ENCODE measurements around the gene S1PR2. TPM values are rescaled to one million over a fixed set of nuclear protein-coding genes. Genes with fewer than 3 reads are reported as not detected.

Gene S1PR2
- polyA plus RNA-seq, 1 experiment: 12.5 TPM

- ChIA-PET CTCF (interaction anchor here (0.7 kb wide), 1 partner anchor 82 kb away, joined by 3 read pairs; no protein-coding TSS in a partner anchor), POLR2A (no interaction called here)
- no peak for DNase-seq (ENCODE audit: low read depth)
- Histone ChIP-seq H3K36me3 (ENCODE audit: control insufficient read depth, insufficient read depth, low read length) (peaks cover 23% of the 10 kb centered on the region), H3K27me3 (ENCODE audit: control insufficient read depth, insufficient read depth, low read length) (no peaks in the 10 kb centered on the region), H3K4me3 (ENCODE audit: low read depth, low read length) (no peak overlapping the region)
- TF ChIP-seq, protein P1, sequence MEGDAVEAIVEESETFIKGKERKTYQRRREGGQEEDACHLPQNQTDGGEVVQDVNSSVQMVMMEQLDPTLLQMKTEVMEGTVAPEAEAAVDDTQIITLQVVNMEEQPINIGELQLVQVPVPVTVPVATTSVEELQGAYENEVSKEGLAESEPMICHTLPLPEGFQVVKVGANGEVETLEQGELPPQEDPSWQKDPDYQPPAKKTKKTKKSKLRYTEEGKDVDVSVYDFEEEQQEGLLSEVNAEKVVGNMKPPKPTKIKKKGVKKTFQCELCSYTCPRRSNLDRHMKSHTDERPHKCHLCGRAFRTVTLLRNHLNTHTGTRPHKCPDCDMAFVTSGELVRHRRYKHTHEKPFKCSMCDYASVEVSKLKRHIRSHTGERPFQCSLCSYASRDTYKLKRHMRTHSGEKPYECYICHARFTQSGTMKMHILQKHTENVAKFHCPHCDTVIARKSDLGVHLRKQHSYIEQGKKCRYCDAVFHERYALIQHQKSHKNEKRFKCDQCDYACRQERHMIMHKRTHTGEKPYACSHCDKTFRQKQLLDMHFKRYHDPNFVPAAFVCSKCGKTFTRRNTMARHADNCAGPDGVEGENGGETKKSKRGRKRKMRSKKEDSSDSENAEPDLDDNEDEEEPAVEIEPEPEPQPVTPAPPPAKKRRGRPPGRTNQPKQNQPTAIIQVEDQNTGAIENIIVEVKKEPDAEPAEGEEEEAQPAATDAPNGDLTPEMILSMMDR (IDR thresholded peaks at IDR 0.05; ENCODE audit: insufficient read depth, low read depth, low read length): no peak
Measured at GRCh38 chr19:10254244-10254643, 23.1 kb upstream of the S1PR2 start.

GRCh38 chr19:10252707-10253106, 21.6 kb upstream of the S1PR2 start:
- peak overlapping the region; percentile 97 for H3K4me3 ChIP-seq (ENCODE audit: low read depth, low read length)
- peaks cover 15% of the 10 kb centered on the region for H3K36me3 ChIP-seq (ENCODE audit: control insufficient read depth, insufficient read depth, low read length)
- ChIA-PET CTCF (interaction anchor here (1.8 to 4.9 kb wide), 2 partner anchors 139 to 154 kb away, joined by 6 to 77 read pairs; no protein-coding TSS in a partner anchor), POLR2A (no interaction called here)
- DNase-seq (ENCODE audit: low read depth): no peak
- H3K27me3 ChIP-seq (ENCODE audit: control insufficient read depth, insufficient read depth, low read length): no peaks in the 10 kb centered on the region
- TF ChIP-seq, protein P1 (IDR thresholded peaks at IDR 0.05; ENCODE audit: insufficient read depth, low read depth, low read length): no peak

- POLR2A ChIA-PET: no interaction called here
- Histone ChIP-seq H3K36me3 (ENCODE audit: control insufficient read depth, insufficient read depth, low read length) (peaks cover 15% of the 10 kb centered on the region), H3K4me3 (ENCODE audit: low read depth, low read length) (peak within 1 kb of the TSS; percentile 97), H3K27me3 (ENCODE audit: control insufficient read depth, insufficient read depth, low read length) (no peaks in the 10 kb centered on the region)
- TF ChIP-seq, protein P1 (IDR thresholded peaks at IDR 0.05; ENCODE audit: insufficient read depth, low read depth, low read length): no peak
- CTCF ChIA-PET: interaction anchor here (1.0 to 4.9 kb wide), 8 partner anchors 19 to 320 kb away, joined by 3 to 77 read pairs (median 14); partner anchors contain the start of genes EIF3G and S1PR2
- peak; percentile 92 for DNase-seq (ENCODE audit: low read depth)
Measured at GRCh38 chr19:10251792-10252694, 20.9 kb upstream of the S1PR2 start, which contains the start of gene MRPL4. MRPL4 (plus strand) TSS chr19:10252214; CDS start chr19:10252254, 40 bp downstream.

DNA sequence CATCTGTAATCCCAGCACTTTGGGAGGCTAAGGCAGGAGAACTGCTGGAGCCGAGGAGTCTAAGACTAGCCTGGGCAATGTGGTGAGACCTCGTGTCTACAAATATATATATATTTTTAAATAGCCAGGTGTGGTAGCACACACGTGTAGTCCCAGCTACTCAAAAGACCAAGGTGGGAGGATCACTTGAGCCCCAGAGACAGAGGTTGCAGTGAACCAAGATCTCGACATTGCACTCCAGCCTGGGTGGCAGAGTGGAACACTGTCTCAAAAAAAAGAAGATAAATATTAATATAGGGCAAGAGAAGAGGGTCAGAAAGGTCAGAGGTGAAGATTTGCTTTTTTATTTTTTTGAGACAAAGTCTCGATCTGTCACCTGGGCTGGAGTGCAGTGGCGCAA, 15.4 kb upstream of the S1PR2 start:
- no peak for DNase-seq (ENCODE audit: low read depth)
- CTCF ChIA-PET: interaction anchor here (1.3 to 2.9 kb wide), 4 partner anchors 11 to 149 kb away, joined by 3 to 9 read pairs (median 4); no protein-coding TSS in a partner anchor
- TF ChIP-seq, protein P1 (IDR thresholded peaks at IDR 0.05; ENCODE audit: insufficient read depth, low read depth, low read length): no peak
- POLR2A ChIA-PET: no interaction called here
- Histone ChIP-seq H3K36me3 (ENCODE audit: control insufficient read depth, insufficient read depth, low read length) (no peaks in the 10 kb centered on the region), H3K27me3 (ENCODE audit: control insufficient read depth, insufficient read depth, low read length) (no peaks in the 10 kb centered on the region), H3K4me3 (ENCODE audit: low read depth, low read length) (no peak overlapping the region)

Data from BJ (cell line).